HL-60 (cell line): ENCODE measurements around the gene MICAL2.

Source experiments
- DNase-seq, 2 experiments: peaks; one replicate each; pipeline ENCODE4 v3.0.0-alpha.2; 2010 to 2020; ENCODE audit warnings: low read depth in 1 of 2, low spot score in 1 of 2
- H3K27ac ChIP-seq: fragments of 250-450 bp; sonication (Bioruptor Pico); replicated peaks from 2 replicates; pipeline ENCODE4 v1.5.1; 2020; ENCODE audit warnings: mild to moderate bottlenecking, moderate library complexity
- H3K27me3 ChIP-seq: fragments of 250-450 bp; sonication (Bioruptor Pico); 2 replicates; pipeline ENCODE4 v1.5.1; 2021; ENCODE audit warnings: mild to moderate bottlenecking, moderate library complexity; ENCODE audit not compliant: insufficient read depth, poor library complexity, severe bottlenecking
- H3K4me3 ChIP-seq: replicated peaks from 2 replicates; pipeline ENCODE4 v1.5.1; 2011; ENCODE audit warnings: mild to moderate bottlenecking, control low read depth, low read length; ENCODE audit not compliant: insufficient read depth
- CTCF ChIP-seq: IDR thresholded peaks from one replicate; pipeline ENCODE4 v1.5.1; 2011; ENCODE audit warnings: low read length, control low read depth, inconsistent platforms; ENCODE audit not compliant: insufficient read depth
- GABPA ChIP-seq: IDR thresholded peaks from 2 replicates; pipeline ENCODE4 v1.6.1; 2012; ENCODE audit warnings: low read depth
- POLR2AphosphoS5 ChIP-seq: IDR thresholded peaks from 2 replicates; pipeline ENCODE4 v1.6.1; 2012; ENCODE audit warnings: low read depth
- REST ChIP-seq: IDR thresholded peaks from 2 replicates; pipeline ENCODE4 v1.6.1; 2012; ENCODE audit warnings: low read depth; ENCODE audit not compliant: insufficient replicate concordance
- SPI1 ChIP-seq: IDR thresholded peaks from 2 replicates; pipeline ENCODE4 v1.6.1; 2012; ENCODE audit warnings: low read depth, mild to moderate bottlenecking, borderline replicate concordance

The MICAL2 gene

DNA sequence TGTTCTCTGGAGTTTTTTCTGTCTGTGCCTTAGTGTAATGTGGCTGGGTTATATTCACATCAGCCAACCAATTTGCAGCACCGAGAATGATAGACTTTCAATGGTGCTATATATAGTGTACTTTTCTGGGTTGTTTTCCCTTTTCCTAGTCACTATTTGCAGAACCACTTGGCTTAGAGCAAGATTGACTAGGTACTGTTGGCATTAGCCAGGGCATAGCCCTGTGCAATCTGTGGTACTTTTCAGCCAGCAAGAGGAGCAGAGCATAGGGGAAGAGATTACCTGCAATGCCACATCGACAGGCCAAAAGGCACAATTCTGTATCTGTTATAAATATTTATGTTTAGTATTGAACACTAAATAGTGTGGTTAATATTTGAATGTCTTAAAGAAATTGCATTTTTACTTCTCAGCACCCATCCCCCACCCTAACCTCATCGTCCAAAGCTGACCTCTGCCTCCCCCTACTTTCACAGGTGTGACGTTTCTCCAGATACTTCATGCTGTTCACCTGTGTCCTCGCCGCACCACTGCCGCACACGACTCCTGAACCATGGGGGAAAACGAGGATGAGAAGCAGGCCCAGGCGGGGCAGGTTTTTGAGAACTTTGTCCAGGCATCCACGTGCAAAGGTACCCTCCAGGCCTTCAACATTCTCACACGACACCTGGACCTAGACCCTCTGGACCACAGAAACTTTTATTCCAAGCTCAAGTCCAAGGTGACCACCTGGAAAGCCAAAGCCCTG lies 51.4 kb downstream of the MICAL2 start:
- no peak overlapping the region for H3K27ac ChIP-seq
- no peak overlapping the region for H3K4me3 ChIP-seq
- no peak for DNase-seq
- H3K27me3 ChIP-seq = no peaks in the 10 kb centered on the region
- TF ChIP-seq REST = no peak
- no peak for TF ChIP-seq CTCF
- TF ChIP-seq SPI1 = no peak
- TF ChIP-seq GABPA = no peak
- no peak for TF ChIP-seq POLR2AphosphoS5

GRCh38 chr11:12162652-12163051 lies 52.3 kb downstream of the MICAL2 start:
- H3K4me3 ChIP-seq = no peak overlapping the region
- no peak for DNase-seq
- no peak overlapping the region for H3K27ac ChIP-seq

More at GRCh38 chr11:12162652-12163051, 52.3 kb downstream of the MICAL2 start:
- TF ChIP-seq GABPA (no peak), POLR2AphosphoS5 (no peak), CTCF (no peak), SPI1 (no peak), REST (no peak)
- no peaks in the 10 kb centered on the region for H3K27me3 ChIP-seq
